Hematopoietic multipotent progenitor cell treated with erythropoietin and hydrocortisone succinate and interleukin-3 and kit ligand, for 8 days (in vitro differentiated cells): Measurements from ENCODE around the gene MTHFD2L.
"Not testable (repeated sequence)": the region's sequence is repeated elsewhere in the genome, so short reads cannot be mapped to it uniquely, and the experiment has no call there.

Experiments used
- DNase-seq: peaks from one replicate; pipeline ENCODE4 v3.0.0-alpha.2; 2015

MTHFD2L gene

DNA sequence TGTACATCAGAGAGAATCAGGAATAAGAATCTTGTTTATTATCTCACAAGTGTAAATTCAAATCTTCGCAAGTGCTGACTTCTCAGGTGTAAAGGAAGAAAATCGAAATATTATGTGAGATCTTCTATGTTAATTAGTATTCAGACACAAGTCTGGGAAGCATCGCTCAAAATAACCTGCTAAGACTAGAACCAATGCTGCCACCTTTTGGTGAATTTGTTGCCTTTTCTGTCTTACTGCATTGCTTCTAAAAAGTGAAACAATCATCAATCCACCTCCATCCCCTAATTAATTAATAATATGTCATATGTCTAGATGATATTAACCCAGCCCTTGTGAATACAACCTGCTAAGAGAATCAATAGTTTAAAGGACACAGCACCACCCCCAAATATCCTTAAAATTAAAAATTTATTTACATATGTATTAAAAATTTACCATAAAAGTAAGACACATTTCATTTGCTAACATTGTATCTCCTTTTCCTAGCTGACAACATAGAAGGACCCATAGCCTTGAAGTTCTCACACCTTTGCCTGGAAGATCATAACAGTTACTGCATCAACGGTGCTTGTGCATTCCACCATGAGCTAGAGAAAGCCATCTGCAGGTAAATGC lies 153.9 kb downstream of the MTHFD2L start:
- peak; percentile 83 for DNase-seq

GRCh38 chr4:74314329-74314728 lies 156.4 kb downstream of the MTHFD2L start:
- no peak for DNase-seq

- no peak for DNase-seq
Observed at GRCh38 chr4:74314944-74315343, 157.0 kb downstream of the MTHFD2L start.

GRCh38 chr4:74315376-74315775 lies 157.5 kb downstream of the MTHFD2L start:
- DNase-seq, result peak; percentile 59

DNA sequence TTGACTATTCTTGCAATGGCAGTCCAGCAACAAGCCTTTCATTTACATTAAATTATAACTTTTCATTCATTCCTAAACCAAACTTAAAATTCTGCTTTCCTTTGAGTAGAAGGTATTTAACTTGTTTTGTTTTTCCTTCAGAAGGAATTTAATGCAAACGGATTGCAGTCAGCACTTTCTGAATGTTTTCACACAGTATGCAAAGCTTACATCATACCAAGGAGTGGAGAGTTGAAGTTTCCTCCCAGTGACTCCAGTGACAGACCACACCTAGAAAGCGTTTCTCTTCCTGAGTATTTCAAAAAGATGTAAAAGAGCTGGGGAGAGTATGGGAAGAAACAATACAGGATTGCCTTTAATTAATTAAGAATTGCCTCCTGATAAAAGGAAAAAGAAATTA lies 158.5 kb downstream of the MTHFD2L start:
- peak; percentile 32 for DNase-seq

- no peak for DNase-seq
Observed at GRCh38 chr4:74317616-74318246, 159.8 kb downstream of the MTHFD2L start.

- DNase-seq, result no peak
Observed at GRCh38 chr4:74318276-74318675, 160.4 kb downstream of the MTHFD2L start.

DNA sequence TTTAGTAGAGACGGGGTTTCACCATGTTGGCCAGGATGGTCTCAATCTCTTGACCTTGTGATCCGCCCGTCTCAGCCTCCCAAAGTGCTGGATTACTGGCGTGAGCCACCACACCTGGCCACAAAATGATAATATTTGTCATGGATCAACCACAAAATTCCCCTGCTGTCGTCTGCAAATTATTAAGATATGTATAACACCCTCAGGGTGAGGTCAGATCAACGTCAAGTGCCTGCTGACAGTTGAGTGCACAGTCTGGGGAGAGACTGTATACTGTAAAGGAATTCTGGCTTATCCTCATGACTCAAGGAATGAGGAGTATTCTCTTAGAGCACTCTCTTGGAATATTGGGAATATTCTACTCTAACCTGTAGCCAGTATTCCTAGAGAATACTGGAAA lies 161.6 kb downstream of the MTHFD2L start:
- no peak for DNase-seq

- peak; percentile 90 for DNase-seq
Observed at GRCh38 chr4:74320559-74321118, 162.7 kb downstream of the MTHFD2L start.

- DNase-seq, result peak; percentile 57
Observed at GRCh38 chr4:74322301-74322700, 164.4 kb downstream of the MTHFD2L start.

- DNase-seq, result no peak
Observed at GRCh38 chr4:74323663-74324062, 165.7 kb downstream of the MTHFD2L start.

DNA sequence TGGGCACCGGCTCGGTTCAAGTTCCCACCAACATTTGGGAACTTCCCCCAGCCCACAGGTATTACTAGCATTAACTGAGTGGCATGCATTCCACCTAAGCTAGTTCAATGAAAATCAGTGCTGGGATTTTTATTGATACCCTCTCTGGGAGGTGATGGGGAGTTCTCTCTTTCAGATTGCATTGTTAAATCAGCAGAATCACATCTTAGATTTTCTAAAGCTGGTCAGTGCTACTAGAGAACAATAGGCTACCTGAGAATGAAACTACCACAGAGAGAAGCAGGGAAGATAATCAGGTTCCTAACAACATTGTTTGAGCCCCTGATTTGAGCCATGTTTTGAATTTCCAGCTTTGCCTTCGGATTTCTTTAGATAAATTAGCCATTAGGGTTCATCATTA lies 166.3 kb downstream of the MTHFD2L start:
- DNase-seq, result no peak

DNA sequence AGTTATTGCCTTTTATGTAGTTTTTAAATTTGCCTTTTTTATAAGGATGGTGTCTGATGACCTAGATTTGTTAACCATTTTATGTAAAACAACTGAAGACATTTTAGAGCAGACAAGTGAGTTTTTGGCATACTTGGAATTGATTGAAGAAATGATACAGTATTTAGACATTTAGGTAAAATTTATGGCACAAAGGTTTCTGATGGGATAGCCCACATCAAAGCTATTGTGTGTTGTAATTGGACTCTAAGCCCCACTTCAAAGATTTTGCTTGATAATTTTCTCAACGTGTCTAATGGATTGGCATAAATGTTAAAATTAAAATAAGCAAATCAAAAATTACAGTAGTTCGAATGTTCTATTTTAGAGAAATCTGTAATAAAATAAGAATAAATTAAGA lies 168.0 kb downstream of the MTHFD2L start:
- no peak for DNase-seq

GRCh38 chr4:74327762-74328161 lies 169.8 kb downstream of the MTHFD2L start:
- no peak for DNase-seq

- DNase-seq, result no peak
Observed at GRCh38 chr4:74328501-74328900, 170.6 kb downstream of the MTHFD2L start.

DNA sequence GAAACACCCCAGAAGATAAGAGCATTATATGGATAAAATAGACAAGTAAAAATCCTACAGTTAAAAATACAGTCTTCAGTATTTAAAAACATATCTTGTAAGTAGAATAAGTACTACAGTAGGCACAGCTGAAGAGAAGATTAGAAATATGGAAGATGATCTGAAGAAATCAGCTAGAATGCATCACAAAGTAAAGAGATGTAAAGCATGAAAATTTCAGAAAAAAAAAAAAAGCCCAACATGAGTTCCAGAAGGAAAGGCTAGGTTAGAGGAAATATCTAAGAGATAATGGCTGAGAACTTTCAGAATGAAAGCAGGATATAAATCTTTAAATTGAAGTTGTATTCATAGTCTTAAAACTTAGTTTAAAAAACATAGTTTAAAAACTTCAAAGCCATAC lies 171.4 kb downstream of the MTHFD2L start:
- peak; percentile 42 for DNase-seq

DNA sequence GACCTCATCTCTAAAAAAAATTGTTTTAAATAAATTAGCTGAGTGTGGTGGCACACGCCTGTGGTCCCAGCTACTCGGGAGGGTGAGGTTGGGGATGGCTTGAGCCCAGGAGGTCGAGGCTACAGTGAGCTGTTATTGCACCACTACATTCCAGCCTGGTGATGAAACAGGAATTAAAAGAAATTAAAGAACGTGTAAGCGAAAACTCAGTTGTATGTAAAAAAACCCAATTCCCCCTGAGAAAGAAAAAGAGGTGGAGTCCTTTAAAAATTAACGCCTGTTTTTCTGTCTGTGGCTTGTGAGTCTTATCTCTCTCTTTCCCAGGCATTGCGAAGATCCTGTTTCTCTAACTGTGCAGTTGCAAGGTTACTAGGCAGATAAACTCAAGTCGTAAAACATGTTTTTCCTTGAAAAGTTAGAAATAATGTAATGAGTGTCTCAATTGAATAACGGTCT lies 172.4 kb downstream of the MTHFD2L start:
- peak; percentile 93 for DNase-seq

DNA sequence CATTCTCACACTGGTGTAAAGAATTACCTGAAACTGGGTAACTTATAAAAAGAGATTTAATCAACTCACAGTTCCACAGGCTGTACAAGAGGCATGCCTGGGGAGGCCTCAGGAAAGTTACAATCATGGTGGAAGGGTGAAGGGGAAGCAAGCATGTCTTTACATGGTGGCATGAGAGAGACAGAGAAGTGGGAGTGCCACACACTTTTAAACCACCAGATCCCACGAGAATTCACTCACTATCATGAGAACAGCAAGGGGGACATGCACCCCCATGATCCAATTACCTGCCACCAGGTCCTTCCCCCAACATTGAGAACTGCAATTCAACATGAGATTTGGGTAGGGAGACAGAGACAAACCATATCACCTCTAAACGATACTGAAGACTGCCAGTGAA lies 173.3 kb downstream of the MTHFD2L start:
- DNase-seq, result peak; percentile 72

DNA sequence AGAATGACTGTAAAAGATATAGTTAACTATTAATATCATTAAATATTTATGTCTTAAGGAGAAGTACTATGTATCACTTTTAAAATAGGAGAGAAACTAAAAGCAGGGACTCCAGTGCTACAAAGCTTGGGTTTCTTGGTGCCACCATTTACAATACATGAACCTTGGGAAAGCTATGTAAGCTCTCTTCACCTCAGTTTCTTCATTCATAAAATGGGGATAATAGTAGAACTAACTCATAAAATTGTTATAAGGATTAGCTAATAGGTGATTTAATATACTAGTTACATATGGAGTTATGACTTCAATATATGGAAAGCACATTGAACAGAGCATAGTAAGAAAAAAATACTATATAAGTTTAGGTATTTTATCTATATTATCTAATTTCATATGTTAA lies 174.0 kb downstream of the MTHFD2L start:
- DNase-seq, result peak; percentile 33

GRCh38 chr4:74334636-74335035 lies 176.7 kb downstream of the MTHFD2L start:
- no peak for DNase-seq

DNA sequence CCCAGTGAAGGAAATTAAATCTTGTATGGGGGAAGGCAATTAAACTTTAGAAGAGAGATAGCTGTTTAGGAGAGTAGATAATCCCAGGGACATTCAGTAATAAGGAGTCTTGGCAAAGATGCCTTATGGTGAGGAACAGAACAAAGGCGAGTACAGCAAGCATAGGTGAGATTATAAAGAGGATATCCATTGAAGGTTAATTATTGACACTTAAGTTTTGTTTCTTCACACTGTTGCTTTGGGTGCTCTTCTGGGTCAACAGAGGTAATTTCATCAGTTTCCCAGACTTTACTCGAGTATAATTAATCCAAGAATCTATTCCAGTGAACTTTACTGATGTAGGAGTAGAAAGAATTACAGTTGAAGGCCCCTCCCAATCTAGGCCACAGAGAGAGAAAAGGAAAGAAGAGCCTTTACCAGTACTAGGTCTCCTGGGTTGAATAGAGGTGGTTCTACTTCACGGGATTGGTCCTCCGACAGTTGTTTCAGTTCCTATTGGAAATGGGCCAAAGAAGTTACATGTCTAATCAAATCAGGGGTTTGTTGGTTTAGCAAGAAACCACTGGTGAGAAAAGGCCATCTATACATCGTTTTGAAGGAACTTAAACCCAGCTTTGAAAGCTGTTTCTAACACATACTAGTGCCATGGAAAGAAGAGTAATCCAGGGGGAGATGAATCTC lies 177.6 kb downstream of the MTHFD2L start:
- no peak for DNase-seq

DNA sequence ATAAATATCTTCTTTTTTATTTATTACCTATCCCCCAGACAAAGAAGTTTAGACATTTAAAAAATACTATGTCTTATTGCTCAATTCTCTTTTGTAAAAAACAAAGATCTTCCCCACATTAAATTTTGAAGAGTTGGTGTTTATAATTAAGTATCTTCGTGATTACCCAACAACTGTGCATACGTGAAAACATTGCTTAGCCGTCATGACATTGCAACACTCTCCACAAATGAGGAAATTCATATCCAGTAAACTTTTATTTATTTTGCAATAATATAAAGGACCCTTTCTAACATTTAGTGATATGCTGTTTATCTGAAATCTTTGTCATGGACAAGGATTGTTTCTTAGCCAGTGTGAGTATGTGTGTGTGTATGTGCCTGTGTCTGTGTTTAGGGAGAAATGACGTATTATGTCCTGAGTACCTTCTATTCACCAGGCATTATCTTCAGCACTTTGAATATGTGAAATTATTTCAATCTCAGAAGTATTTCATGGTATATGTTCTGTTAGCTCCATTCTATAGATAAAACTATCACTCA lies 180.9 kb downstream of the MTHFD2L start:
- DNase-seq, result no peak

- DNase-seq, result no peak
Observed at GRCh38 chr4:74339501-74339900, 181.6 kb downstream of the MTHFD2L start.

DNA sequence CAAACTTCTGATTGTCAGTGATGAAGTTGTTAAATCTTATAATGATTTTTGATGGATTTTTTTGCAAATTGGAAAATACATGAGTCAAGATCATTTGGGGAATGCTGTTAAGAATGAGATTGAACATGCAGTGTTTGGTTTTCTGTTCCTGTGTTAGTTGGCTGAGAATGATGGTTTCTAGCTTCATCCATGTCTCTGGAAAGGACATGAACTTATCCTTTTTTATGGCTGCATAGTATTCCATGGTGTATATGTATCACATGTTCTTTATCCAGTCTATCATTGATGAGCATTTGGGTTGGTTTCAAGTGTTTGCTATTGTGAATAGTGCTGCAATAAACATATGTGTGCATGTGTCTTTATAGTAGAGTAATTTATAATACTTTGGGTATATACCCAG lies 182.5 kb downstream of the MTHFD2L start:
- DNase-seq, result not testable (repeated sequence)
